DOHH2 (cell line): ENCODE measurements around the gene RIN3.

Source experiments
- H3F3A ChIP-seq: fragments of 200-600 bp; sonication (generic), shearing (Covaris generic); 2 replicates; pipeline ENCODE4 v1.6.0; 2016; ENCODE audit warnings: antibody characterized with exemption, mild to moderate bottlenecking; ENCODE audit not compliant: control insufficient read depth, insufficient read depth
- H3K27ac ChIP-seq: fragments of 200-600 bp; sonication (generic); 2 replicates; pipeline ENCODE4 v1.5.1; 2014; ENCODE audit warnings: low read depth, mild to moderate bottlenecking, low read length, moderate library complexity
- H3K27me3 ChIP-seq: fragments of 200-600 bp; sonication (generic); 2 replicates; pipeline ENCODE4 v1.6.1; 2014; ENCODE audit warnings: mild to moderate bottlenecking, low read length, mixed read lengths; ENCODE audit not compliant: control insufficient read depth
- H3K36me3 ChIP-seq: fragments of 200-600 bp; sonication (generic); 2 replicates; pipeline ENCODE4 v1.6.1; 2014; ENCODE audit warnings: mild to moderate bottlenecking, low read length, moderate library complexity, mixed read lengths; ENCODE audit not compliant: control insufficient read depth
- H3K4me1 ChIP-seq: fragments of 200-600 bp; sonication (generic); 2 replicates; pipeline ENCODE4 v1.6.1; 2014; ENCODE audit warnings: mild to moderate bottlenecking, low read length, mixed read lengths; ENCODE audit not compliant: control insufficient read depth
- H3K4me2 ChIP-seq: fragments of 200-600 bp; sonication (generic); 2 replicates; pipeline ENCODE4 v1.6.0; 2014; ENCODE audit warnings: mild to moderate bottlenecking, low read length, moderate library complexity
- H3K4me3 ChIP-seq: fragments of 200-600 bp; sonication (generic); 2 replicates; pipeline ENCODE4 v1.5.1; 2014; ENCODE audit warnings: mild to moderate bottlenecking, low read length, mixed read lengths
- H3K79me2 ChIP-seq: fragments of 200-600 bp; sonication (generic); 2 replicates; pipeline ENCODE4 v1.6.1; 2014; ENCODE audit warnings: mild to moderate bottlenecking, low read length, mixed read lengths; ENCODE audit not compliant: control insufficient read depth
- H3K9me2 ChIP-seq: fragments of 200-600 bp; sonication (generic); replicated peaks from 2 replicates; pipeline ENCODE4 v1.6.1; 2014; ENCODE audit warnings: mild to moderate bottlenecking, low read length, mixed read lengths; ENCODE audit not compliant: control insufficient read depth
- H3K9me3 ChIP-seq: fragments of 200-600 bp; sonication (generic); 2 replicates; pipeline ENCODE4 v1.6.1; 2014; ENCODE audit warnings: antibody characterized with exemption, low read length, mixed read lengths; ENCODE audit not compliant: control insufficient read depth, insufficient read depth
- H4K20me1 ChIP-seq: fragments of 200-600 bp; sonication (generic); 2 replicates; pipeline ENCODE4 v1.6.0; 2014; ENCODE audit warnings: low read depth, mild to moderate bottlenecking, antibody characterized with exemption, low read length, moderate library complexity; ENCODE audit not compliant: control insufficient read depth, insufficient read depth
- EZH2phosphoT487 ChIP-seq: fragments of 200-600 bp; sonication (generic); IDR thresholded peaks from 2 replicates; pipeline ENCODE4 v1.6.1; 2017; ENCODE audit warnings: borderline replicate concordance, mild to moderate bottlenecking, antibody characterized with exemption, low read length, moderate library complexity, mixed read lengths
- TF ChIP-seq, protein P1 (sequence below): fragments of 200-600 bp; sonication (generic); IDR thresholded peaks from one replicate; pipeline ENCODE4 v1.5.1; 2014; ENCODE audit warnings: antibody characterized with exemption, mild to moderate bottlenecking, low read depth, low read length; ENCODE audit not compliant: poor library complexity, severe bottlenecking

RIN3 gene

DNA sequence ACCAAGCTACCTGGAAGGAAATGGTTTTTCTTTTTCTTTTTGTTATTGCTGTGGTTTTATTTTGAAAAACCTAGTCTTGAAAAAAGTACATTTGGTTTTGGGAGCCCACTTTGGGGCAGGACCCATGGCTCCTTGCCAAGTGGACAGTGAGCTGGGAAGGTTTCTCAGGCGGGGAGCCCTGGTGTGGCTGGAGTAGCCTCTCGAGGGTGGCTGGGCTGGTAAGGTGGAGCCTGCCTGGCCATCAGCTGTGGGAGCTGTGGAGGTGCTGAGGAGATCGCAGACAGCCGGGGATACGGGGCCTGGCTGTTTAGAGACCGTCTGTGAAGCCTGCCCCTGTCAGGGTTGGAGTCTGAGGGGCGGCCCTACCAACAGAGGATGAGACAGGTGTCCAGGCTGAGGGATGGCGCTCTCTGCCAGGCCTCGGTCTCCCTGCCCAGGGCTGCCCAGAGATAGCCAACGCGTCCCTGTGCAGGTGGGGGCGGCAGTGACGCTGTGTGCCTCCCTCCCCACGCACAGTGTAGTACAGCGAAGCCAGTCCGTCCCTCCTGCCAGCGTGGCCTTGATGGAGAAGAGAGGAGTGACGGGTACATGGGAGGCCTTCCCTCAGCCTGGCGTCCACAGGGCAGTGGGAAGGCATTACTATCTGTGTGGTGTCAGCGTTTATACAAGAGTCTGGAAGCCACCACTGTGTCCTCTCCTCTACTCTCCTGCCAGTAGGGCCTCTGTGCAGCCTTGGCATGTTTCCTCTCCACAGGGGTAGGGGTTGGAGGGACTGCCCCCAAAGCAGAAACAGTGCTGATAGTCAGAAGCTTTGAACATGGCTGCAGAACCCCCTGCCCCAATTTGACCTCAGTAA is 5.9 kb downstream of the RIN3 start:
- Histone ChIP-seq H3K9me3 (no peaks in the 10 kb centered on the region), H3K4me3 (no peak overlapping the region), H3K79me2 (no peaks in the 10 kb centered on the region), H3F3A (no peaks in the 10 kb centered on the region), H3K36me3 (no peaks in the 10 kb centered on the region), H3K4me1 (no peaks in the 10 kb centered on the region), H3K27ac (no peak overlapping the region), H4K20me1 (no peaks in the 10 kb centered on the region), H3K27me3 (0 out of 2 replicates have a peak, but pooled peaks cover 11% of the 10 kb centered on the region), H3K9me2 (no peaks in the 10 kb centered on the region), H3K4me2 (no peak overlapping the region)
- TF ChIP-seq, protein P1, sequence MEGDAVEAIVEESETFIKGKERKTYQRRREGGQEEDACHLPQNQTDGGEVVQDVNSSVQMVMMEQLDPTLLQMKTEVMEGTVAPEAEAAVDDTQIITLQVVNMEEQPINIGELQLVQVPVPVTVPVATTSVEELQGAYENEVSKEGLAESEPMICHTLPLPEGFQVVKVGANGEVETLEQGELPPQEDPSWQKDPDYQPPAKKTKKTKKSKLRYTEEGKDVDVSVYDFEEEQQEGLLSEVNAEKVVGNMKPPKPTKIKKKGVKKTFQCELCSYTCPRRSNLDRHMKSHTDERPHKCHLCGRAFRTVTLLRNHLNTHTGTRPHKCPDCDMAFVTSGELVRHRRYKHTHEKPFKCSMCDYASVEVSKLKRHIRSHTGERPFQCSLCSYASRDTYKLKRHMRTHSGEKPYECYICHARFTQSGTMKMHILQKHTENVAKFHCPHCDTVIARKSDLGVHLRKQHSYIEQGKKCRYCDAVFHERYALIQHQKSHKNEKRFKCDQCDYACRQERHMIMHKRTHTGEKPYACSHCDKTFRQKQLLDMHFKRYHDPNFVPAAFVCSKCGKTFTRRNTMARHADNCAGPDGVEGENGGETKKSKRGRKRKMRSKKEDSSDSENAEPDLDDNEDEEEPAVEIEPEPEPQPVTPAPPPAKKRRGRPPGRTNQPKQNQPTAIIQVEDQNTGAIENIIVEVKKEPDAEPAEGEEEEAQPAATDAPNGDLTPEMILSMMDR, result no peak
- no peak for TF ChIP-seq EZH2phosphoT487

DNA sequence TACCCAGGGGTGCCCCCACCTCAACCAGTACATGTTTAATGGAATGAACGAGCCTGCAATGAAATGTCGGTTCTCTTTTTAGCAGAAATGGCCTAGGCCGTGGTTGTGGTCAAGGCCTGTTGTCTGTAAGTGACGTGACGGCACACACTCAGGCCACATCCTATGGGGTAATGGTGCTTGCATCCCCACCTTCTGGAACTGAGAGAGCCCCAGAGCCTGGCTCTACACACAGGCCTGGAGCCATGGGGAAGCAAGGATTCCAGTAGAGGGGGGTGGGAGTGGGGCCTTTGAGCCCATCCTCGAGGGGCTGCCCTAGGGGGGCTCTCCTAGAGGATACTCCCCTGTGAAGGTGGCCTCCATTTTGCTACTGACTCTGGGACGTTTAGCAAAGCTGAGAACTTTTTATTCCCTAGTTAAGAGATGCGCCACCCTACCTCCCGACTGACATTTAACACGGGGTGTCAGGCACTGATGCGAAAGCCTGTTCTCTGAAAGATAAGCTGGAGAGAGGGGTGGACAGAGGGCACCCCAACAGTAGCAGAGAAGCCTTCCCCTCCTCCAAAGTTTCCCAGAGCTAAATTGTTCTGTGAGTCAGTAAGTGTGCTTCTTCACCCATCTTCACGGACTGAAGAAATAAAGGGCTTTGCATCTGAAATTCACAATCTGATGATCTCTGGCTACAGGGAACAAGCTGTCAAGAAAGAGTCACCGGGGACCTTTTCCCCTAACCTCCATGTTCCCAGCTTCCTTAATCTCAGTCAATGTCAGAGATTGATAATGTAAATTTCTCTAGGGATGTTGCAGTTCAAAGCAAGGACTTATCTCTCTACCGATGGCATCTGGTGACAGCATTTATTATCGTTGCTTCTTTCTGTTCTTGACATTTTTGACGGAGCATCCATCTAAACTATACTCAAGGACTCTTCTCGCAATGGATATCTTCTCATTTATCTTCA is 6.8 kb downstream of the RIN3 start:
- Histone ChIP-seq H3K36me3 (no peaks in the 10 kb centered on the region), H3K4me1 (no peaks in the 10 kb centered on the region), H3K79me2 (no peaks in the 10 kb centered on the region), H3K9me3 (no peaks in the 10 kb centered on the region), H3K4me3 (no peak overlapping the region), H3K27me3 (0 out of 2 replicates have a peak, but pooled peaks cover 11% of the 10 kb centered on the region), H3F3A (no peaks in the 10 kb centered on the region), H4K20me1 (no peaks in the 10 kb centered on the region), H3K9me2 (no peaks in the 10 kb centered on the region), H3K27ac (no peak overlapping the region), H3K4me2 (no peak overlapping the region)
- no peak for TF ChIP-seq EZH2phosphoT487
- TF ChIP-seq, protein P1, result no peak

DNA sequence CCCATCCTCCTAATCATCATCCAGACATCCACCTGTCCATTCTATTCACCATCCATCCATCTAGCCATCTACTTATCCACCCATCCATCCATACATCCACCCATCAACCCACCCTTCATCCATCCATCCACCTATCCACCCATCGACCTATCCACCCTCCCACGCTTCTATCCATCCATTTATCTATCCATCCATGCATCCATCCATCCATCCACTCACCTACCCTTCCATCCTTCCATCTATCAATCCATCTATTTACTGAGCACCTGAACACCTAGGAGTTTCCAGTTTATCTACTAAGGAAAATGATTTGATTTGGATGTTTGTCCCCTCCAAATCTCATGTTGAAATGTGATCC is 7.5 kb downstream of the RIN3 start:
- Histone ChIP-seq H3K9me3 (no peaks in the 10 kb centered on the region), H3K4me3 (no peak overlapping the region), H3K79me2 (no peaks in the 10 kb centered on the region), H3K36me3 (no peaks in the 10 kb centered on the region), H4K20me1 (no peaks in the 10 kb centered on the region), H3K27ac (no peak overlapping the region), H3K4me1 (no peaks in the 10 kb centered on the region), H3K27me3 (0 out of 2 replicates have a peak, but pooled peaks cover 11% of the 10 kb centered on the region), H3K9me2 (no peaks in the 10 kb centered on the region), H3K4me2 (no peak overlapping the region), H3F3A (no peaks in the 10 kb centered on the region)
- TF ChIP-seq, protein P1, result no peak
- no peak for TF ChIP-seq EZH2phosphoT487
